OCI-LY3 (cell line): ENCODE results near the gene GRM4.

Experiments
- H2AFZ ChIP-seq: fragments of 200-600, 300-600 bp; shearing (Covaris generic); 2 replicates; pipeline ENCODE4 v1.6.0; 2014; ENCODE audit warnings: antibody characterized with exemption, low read depth, low read length
- H3K27ac ChIP-seq: fragments of 200-600, 300-600 bp; sonication (generic); 2 replicates; pipeline ENCODE4 v1.5.1; 2014; ENCODE audit warnings: mild to moderate bottlenecking, low read length, moderate library complexity, mixed read lengths
- H3K27me3 ChIP-seq: fragments of 200-600, 300-600 bp; sonication (generic); 2 replicates; pipeline ENCODE4 v1.6.1; 2014; ENCODE audit warnings: low read depth, low read length, mixed read lengths
- H3K36me3 ChIP-seq: fragments of 200-600, 300-600 bp; sonication (generic); replicated peaks from 2 replicates; pipeline ENCODE3; 2014; ENCODE audit warnings: low read depth, low read length, mixed read lengths
- H3K4me1 ChIP-seq: fragments of 300-600, 200-600 bp; sonication (generic); 2 replicates; pipeline ENCODE4 v1.6.1; 2014; ENCODE audit warnings: low read length, mixed read lengths
- H3K4me2 ChIP-seq: fragments of 200-600, 300-600 bp; sonication (generic); 2 replicates; pipeline ENCODE4 v1.6.1; 2014; ENCODE audit warnings: low read length, mixed read lengths
- H3K4me3 ChIP-seq: fragments of 300-600, 200-600 bp; sonication (generic); 2 replicates; pipeline ENCODE4 v1.5.1; 2014; ENCODE audit warnings: antibody characterized with exemption, mild to moderate bottlenecking, low read length, moderate library complexity
- H3K79me2 ChIP-seq: fragments of 300-600, 200-600 bp; shearing (Covaris generic); 2 replicates; pipeline ENCODE4 v1.6.1; 2014; ENCODE audit warnings: mild to moderate bottlenecking, low read length, mixed read lengths
- H3K9ac ChIP-seq: fragments of 300-600, 200-600 bp; shearing (Covaris generic); 2 replicates; pipeline ENCODE4 v1.6.0; 2014; ENCODE audit warnings: mild to moderate bottlenecking, low read length, moderate library complexity
- H3K9me3 ChIP-seq: fragments of 200-600, 300-600 bp; shearing (Covaris generic); 2 replicates; pipeline ENCODE4 v1.6.1; 2014; ENCODE audit warnings: low read length, mixed read lengths; ENCODE audit not compliant: insufficient read depth
- H4K20me1 ChIP-seq: fragments of 200-600, 300-600 bp; sonication (generic); 2 replicates; pipeline ENCODE4 v1.6.1; 2016; ENCODE audit warnings: low read length, mixed read lengths; ENCODE audit not compliant: insufficient read depth
- CTCF ChIP-seq: fragments of 200-600, 300-600 bp; sonication (generic); IDR thresholded peaks from 2 replicates; pipeline ENCODE4 v1.5.1; 2014; ENCODE audit warnings: antibody characterized with exemption, low read length, low read depth
- EZH2phosphoT487 ChIP-seq: fragments of 200-600 bp; shearing (Covaris generic); IDR thresholded peaks from 2 replicates; pipeline ENCODE4 v1.6.1; 2018; ENCODE audit warnings: antibody characterized with exemption, mixed run types, low read depth

Gene GRM4

GRCh38 chr6:34039943-34040342 is 105.9 kb downstream of the GRM4 start:
- no peaks in the 10 kb centered on the region for H3K79me2 ChIP-seq
- no peaks in the 10 kb centered on the region for H4K20me1 ChIP-seq
- H3K27ac ChIP-seq = no peak overlapping the region
- no peak overlapping the region for H3K4me2 ChIP-seq
- peaks cover 10% of the 10 kb centered on the region for H3K4me1 ChIP-seq
- no peak overlapping the region for H3K9ac ChIP-seq
- H3K27me3 ChIP-seq = no peaks in the 10 kb centered on the region
- H3K36me3 ChIP-seq = no peaks in the 10 kb centered on the region
- H2AFZ ChIP-seq = no peak overlapping the region
- no peaks in the 10 kb centered on the region for H3K9me3 ChIP-seq
- no peak overlapping the region for H3K4me3 ChIP-seq
- TF ChIP-seq EZH2phosphoT487 = no peak
- no peak for TF ChIP-seq CTCF

- Histone ChIP-seq H3K9ac (no peak overlapping the region), H3K27me3 (no peaks in the 10 kb centered on the region), H3K36me3 (no peaks in the 10 kb centered on the region), H3K4me1 (peaks cover 10% of the 10 kb centered on the region), H2AFZ (no peak overlapping the region), H3K4me2 (no peak overlapping the region), H3K79me2 (no peaks in the 10 kb centered on the region), H3K9me3 (no peaks in the 10 kb centered on the region), H4K20me1 (no peaks in the 10 kb centered on the region), H3K27ac (no peak overlapping the region), H3K4me3 (no peak overlapping the region)
- TF ChIP-seq CTCF = no peak
- no peak for TF ChIP-seq EZH2phosphoT487
These were observed 108.7 kb downstream of the GRM4 start for GRCh38 chr6:34037151-34037550.

- Histone ChIP-seq H2AFZ (no peak overlapping the region), H3K27me3 (no peaks in the 10 kb centered on the region), H3K36me3 (no peaks in the 10 kb centered on the region), H3K9me3 (no peaks in the 10 kb centered on the region), H3K79me2 (no peaks in the 10 kb centered on the region), H4K20me1 (no peaks in the 10 kb centered on the region), H3K9ac (no peak overlapping the region), H3K4me1 (peaks cover 10% of the 10 kb centered on the region), H3K27ac (no peak overlapping the region), H3K4me3 (no peak overlapping the region), H3K4me2 (no peak overlapping the region)
- no peak for TF ChIP-seq EZH2phosphoT487
These were observed 109.4 kb downstream of the GRM4 start for GRCh38 chr6:34036357-34037069.

DNA sequence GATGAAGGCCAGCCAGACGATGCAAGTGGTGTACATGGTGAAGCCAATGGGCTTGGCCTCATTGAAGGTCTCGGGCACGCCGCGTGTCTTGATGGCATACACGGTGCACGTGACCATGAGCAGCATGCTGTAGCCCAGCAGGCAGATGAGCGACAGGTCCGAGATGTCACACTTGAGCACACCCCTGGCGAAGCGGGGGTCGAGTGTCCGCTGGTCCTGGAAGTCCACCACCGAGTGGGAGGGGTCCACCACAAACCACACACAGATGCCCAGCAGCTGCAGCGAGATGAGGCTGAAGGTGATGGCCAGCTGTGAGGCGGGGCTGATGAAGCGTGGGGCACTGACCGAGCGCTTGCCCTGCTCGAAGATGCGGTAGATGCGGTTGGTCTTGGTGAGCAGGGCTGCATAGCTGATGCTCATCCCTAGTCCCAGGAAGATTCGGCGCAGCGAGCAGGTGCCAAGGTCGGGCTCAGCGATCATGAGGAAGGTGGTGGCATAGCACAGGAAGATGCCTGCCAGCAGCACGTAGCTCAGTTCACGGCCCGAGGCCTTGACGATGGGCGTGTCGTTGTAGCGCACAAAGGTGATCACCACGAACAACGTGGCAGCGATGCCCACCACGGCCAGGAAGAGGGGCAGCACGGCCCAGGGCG is 110.1 kb downstream of the GRM4 start:
- Histone ChIP-seq H3K27ac (no peak overlapping the region), H3K9me3 (no peaks in the 10 kb centered on the region), H4K20me1 (no peaks in the 10 kb centered on the region), H2AFZ (no peak overlapping the region), H3K36me3 (no peaks in the 10 kb centered on the region), H3K4me2 (no peak overlapping the region), H3K27me3 (no peaks in the 10 kb centered on the region), H3K9ac (no peak overlapping the region), H3K79me2 (no peaks in the 10 kb centered on the region), H3K4me3 (no peak overlapping the region), H3K4me1 (peaks cover 10% of the 10 kb centered on the region)
- TF ChIP-seq CTCF (no peak), EZH2phosphoT487 (no peak)
